ENCODE data around the gene AGA.

Gene AGA

GRCh38 chr4:177386278-177386815 lies 55.9 kb downstream of the AGA start:
- TF ChIP-seq GATA3 (IDR thresholded peaks at IDR 0.05; ENCODE audit: low read depth, low read length) (no peak), GATA2 (IDR thresholded peaks at IDR 0.05; ENCODE audit: low read depth, low read length) (no peak)

DNA sequence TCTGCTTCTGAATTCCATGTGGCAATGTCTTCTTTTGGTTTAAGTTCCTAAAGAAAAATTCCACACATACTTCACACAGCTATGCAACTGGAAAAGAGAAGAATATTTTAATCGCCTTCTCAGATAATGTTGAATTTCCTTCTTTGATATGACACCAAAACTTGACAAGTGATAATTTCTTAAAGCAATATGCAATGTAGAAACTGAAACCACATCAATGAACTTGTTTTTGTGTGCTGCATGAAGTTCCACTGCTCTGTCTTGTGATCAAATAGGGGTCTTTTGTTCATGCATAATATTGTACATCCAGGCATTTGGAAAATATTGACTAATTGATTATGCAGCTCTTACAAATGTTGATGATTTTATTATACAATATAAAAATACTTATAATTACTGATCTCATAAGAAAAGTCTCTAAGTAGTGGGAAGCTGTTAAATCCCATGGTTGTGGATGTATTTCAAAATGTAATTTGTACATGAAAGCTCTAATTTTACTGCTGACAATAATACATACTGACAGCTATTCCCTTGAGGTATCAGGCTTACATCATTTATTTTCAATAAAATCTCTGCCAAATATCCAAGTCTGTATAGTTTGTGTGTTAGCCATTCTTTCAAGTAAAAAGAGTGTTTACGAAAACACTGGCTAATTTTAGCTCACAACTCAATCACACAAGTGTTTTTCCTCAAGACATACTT lies 56.5 kb downstream of the AGA start:
- TF ChIP-seq GATA2 (IDR thresholded peaks at IDR 0.05; ENCODE audit: low read depth, low read length) = no peak
- TF ChIP-seq GATA3 (IDR thresholded peaks at IDR 0.05; ENCODE audit: low read depth, low read length) = no peak

- TF ChIP-seq GATA2 (IDR thresholded peaks at IDR 0.05; ENCODE audit: low read depth, low read length) = no peak
- TF ChIP-seq GATA3 (IDR thresholded peaks at IDR 0.05; ENCODE audit: low read depth, low read length) = no peak
Measured at GRCh38 chr4:177384856-177385397, 57.3 kb downstream of the AGA start.

- TF ChIP-seq GATA3 (IDR thresholded peaks at IDR 0.05; ENCODE audit: low read depth, low read length) = no peak
- no peak for TF ChIP-seq GATA2 (IDR thresholded peaks at IDR 0.05; ENCODE audit: low read depth, low read length)
Measured at GRCh38 chr4:177381762-177382310, 60.4 kb downstream of the AGA start.

Measured in SH-SY5Y (cell line).